Measurements from ENCODE around the gene SYT8. TPM values are rescaled to one million over a fixed set of nuclear protein-coding genes. Genes with fewer than 3 reads are reported as not detected.

Gene SYT8
- total RNA-seq, 1 experiment from 2014 or later = 7.8 TPM

- H4K20me1 ChIP-seq (ENCODE audit: low read length) = no peaks in the 10 kb centered on the region
- H3K79me2 ChIP-seq (ENCODE audit: low read length) = no peaks in the 10 kb centered on the region
- H3K4me2 ChIP-seq (ENCODE audit: low read length) = no peak overlapping the region
- intact Hi-C loops (cut with micrococcal nuclease) = loop anchor here (10.0 kb wide), 1 partner anchor 67 kb away; no protein-coding TSS in a partner anchor
- H3K36me3 ChIP-seq (ENCODE audit: low read depth, low read length) = no peaks in the 10 kb centered on the region
- ChIA-PET POLR2A (ENCODE audit: unreplicated experiment) (no interaction called here), CTCF (no interaction called here)
- H3K27me3 ChIP-seq (ENCODE audit: low read length) = peaks cover 7% of the 10 kb centered on the region; the same call in 1 of the 2 replicates
- no peak overlapping the region for H3K4me3 ChIP-seq (ENCODE audit: low read length)
- no peak overlapping the region for H2AFZ ChIP-seq (ENCODE audit: low read length)
- no peak; the same call in 1 of the 2 replicates for ATAC-seq
- no peaks in the 10 kb centered on the region for H3K9me2 ChIP-seq (replicated peaks; ENCODE audit: low read length)
- no TSS peak for BruUV-seq (replicated peaks)
- H3K4me1 ChIP-seq (ENCODE audit: insufficient read depth, low read length) = no peaks in the 10 kb centered on the region
- no peaks in the 10 kb centered on the region for H3F3A ChIP-seq (ENCODE audit: low read length, unreplicated experiment)
- H3K27ac ChIP-seq (ENCODE audit: low read length) = no peak overlapping the region
- H3K9ac ChIP-seq (ENCODE audit: low read length) = no peak overlapping the region
- no peak for DNase-seq
- TF ChIP-seq EZH2phosphoT487 (IDR thresholded peaks at IDR 0.05; ENCODE audit: borderline replicate concordance, low read length) (no peak), CTCF (conservative IDR thresholded peaks at IDR 0.05; ENCODE audit: low read depth, low read length) (no peak), EZH2 (IDR thresholded peaks at IDR 0.05; ENCODE audit: low read length, unreplicated experiment) (no peak)
- 0 out of 2 replicates have a peak, but pooled peaks cover 2% of the 10 kb centered on the region for H3K9me3 ChIP-seq (ENCODE audit: low read length)
These were observed 42.9 kb upstream of the SYT8 start for GRCh38 chr11:1791912-1792311.

- ChIA-PET CTCF (interaction anchor here (0.6 kb wide), 1 partner anchor 152 kb away, joined by 3 read pairs; no protein-coding TSS in a partner anchor), POLR2A (ENCODE audit: unreplicated experiment) (interaction anchor here (0.6 kb wide), 1 partner anchor 90 kb away, joined by 4 read pairs; no protein-coding TSS in a partner anchor)
- intact Hi-C loops (cut with micrococcal nuclease) = loop anchor here (10.0 kb wide), 1 partner anchor 68 kb away; no protein-coding TSS in a partner anchor
- Histone ChIP-seq H3K9me3 (ENCODE audit: low read length) (0 out of 2 replicates have a peak, but pooled peaks cover 2% of the 10 kb centered on the region), H2AFZ (ENCODE audit: low read length) (no peak overlapping the region), H3K79me2 (ENCODE audit: low read length) (no peaks in the 10 kb centered on the region), H3K4me1 (ENCODE audit: insufficient read depth, low read length) (no peaks in the 10 kb centered on the region), H3K27ac (ENCODE audit: low read length) (no peak overlapping the region), H3F3A (ENCODE audit: low read length, unreplicated experiment) (no peaks in the 10 kb centered on the region), H4K20me1 (ENCODE audit: low read length) (no peaks in the 10 kb centered on the region), H3K27me3 (ENCODE audit: low read length) (peaks cover 7% of the 10 kb centered on the region; the same call in 1 of the 2 replicates), H3K9ac (ENCODE audit: low read length) (no peak overlapping the region), H3K4me2 (ENCODE audit: low read length) (no peak overlapping the region), H3K9me2 (replicated peaks; ENCODE audit: low read length) (no peaks in the 10 kb centered on the region), H3K36me3 (ENCODE audit: low read depth, low read length) (no peaks in the 10 kb centered on the region), H3K4me3 (ENCODE audit: low read length) (no peak overlapping the region)
- no peak for DNase-seq
- TF ChIP-seq CTCF (conservative IDR thresholded peaks at IDR 0.05; ENCODE audit: low read depth, low read length) (no peak), EZH2 (IDR thresholded peaks at IDR 0.05; ENCODE audit: low read length, unreplicated experiment) (no peak), EZH2phosphoT487 (IDR thresholded peaks at IDR 0.05; ENCODE audit: borderline replicate concordance, low read length) (no peak)
- no TSS peak for BruUV-seq (replicated peaks)
- no peak for ATAC-seq
These were observed 42.3 kb upstream of the SYT8 start for GRCh38 chr11:1792461-1792860.

GRCh38 chr11:1793081-1793480 lies 41.7 kb upstream of the SYT8 start:
- CTCF ChIA-PET = no interaction called here
- H3K4me3 ChIP-seq (ENCODE audit: low read length) = 0 out of 2 replicates have a peak overlapping the region, but pooled peaks have one; percentile 13
- BruUV-seq (replicated peaks) = no TSS peak
- no peaks in the 10 kb centered on the region for H3K36me3 ChIP-seq (ENCODE audit: low read depth, low read length)
- ATAC-seq (no peak), DNase-seq (no peak)
- 0 out of 2 replicates have a peak, but pooled peaks cover 2% of the 10 kb centered on the region for H3K9me3 ChIP-seq (ENCODE audit: low read length)
- TF ChIP-seq CTCF (conservative IDR thresholded peaks at IDR 0.05; ENCODE audit: low read depth, low read length) (no peak), EZH2 (IDR thresholded peaks at IDR 0.05; ENCODE audit: low read length, unreplicated experiment) (no peak), EZH2phosphoT487 (IDR thresholded peaks at IDR 0.05; ENCODE audit: borderline replicate concordance, low read length) (no peak)
- no peaks in the 10 kb centered on the region for H3K9me2 ChIP-seq (replicated peaks; ENCODE audit: low read length)
- intact Hi-C loops (cut with micrococcal nuclease) = loop anchor here (10.0 kb wide), 1 partner anchor 68 kb away; no protein-coding TSS in a partner anchor
- no peaks in the 10 kb centered on the region for H4K20me1 ChIP-seq (ENCODE audit: low read length)
- H3K4me1 ChIP-seq (ENCODE audit: insufficient read depth, low read length) = no peaks in the 10 kb centered on the region
- H3F3A ChIP-seq (ENCODE audit: low read length, unreplicated experiment) = no peaks in the 10 kb centered on the region
- no peak overlapping the region for H3K27ac ChIP-seq (ENCODE audit: low read length)
- peak overlapping the region; percentile 29; the same call in 1 of the 2 replicates for H3K4me2 ChIP-seq (ENCODE audit: low read length)
- no peak overlapping the region for H3K9ac ChIP-seq (ENCODE audit: low read length)
- peaks cover 7% of the 10 kb centered on the region; the same call in 1 of the 2 replicates for H3K27me3 ChIP-seq (ENCODE audit: low read length)
- no peaks in the 10 kb centered on the region for H3K79me2 ChIP-seq (ENCODE audit: low read length)
- POLR2A ChIA-PET (ENCODE audit: unreplicated experiment) = interaction anchor here (0.6 kb wide), 2 partner anchors 29 to 89 kb away, joined by 4 to 6 read pairs; no protein-coding TSS in a partner anchor
- H2AFZ ChIP-seq (ENCODE audit: low read length) = no peak overlapping the region

All from PC-3 (cell line).